Endothelial cell of umbilical vein (primary cell): ENCODE measurements around the gene OPN1SW. TPM values are rescaled to one million over a fixed set of nuclear protein-coding genes. Genes with fewer than 3 reads are reported as not detected.

ENCODE experiments used
- BruUV-seq: library from RNA; stranded (reverse); fragments of 400-500 nt; replicated peaks from 2 replicates; lab custom pipeline; 2021; lab: Mats Ljungman, UMichigan
- CTCF ChIA-PET: fragments of 300-600, 350-600 bp; sonication (Branson Sonifier 250); formaldehyde crosslinking; loops from one replicate; lab custom pipeline; 2021; ENCODE audit warnings: antibody characterized with exemption, inconsistent platforms; lab: Charles Lee
- POLR2A ChIA-PET: fragments of 300-600, 350-600 bp; sonication (Branson Sonifier 250); formaldehyde crosslinking; loops from one replicate; lab custom pipeline; 2021; ENCODE audit warnings: antibody characterized with exemption, inconsistent platforms; lab: Charles Lee
- DNase-seq: peaks from one replicate; pipeline ENCODE4 v3.0.0-alpha.2; 2011; ENCODE audit warnings: low read depth, low spot score
- FAIRE-seq: peaks from 2 replicates; lab custom pipeline; 2011; peaks lifted over from hg19 to GRCh38; lab: Jason Lieb, UNC
- H2AFZ ChIP-seq: 2 replicates; pipeline ENCODE4 v1.6.0; 2012; ENCODE audit warnings: low read depth, low read length, control low read depth, inconsistent platforms
- H3K27ac ChIP-seq: 2 replicates; pipeline ENCODE4 v1.5.1; 2011; ENCODE audit warnings: low read depth, mild to moderate bottlenecking, control low read depth, low read length, moderate library complexity; ENCODE audit not compliant: insufficient read depth
- H3K27me3 ChIP-seq, 2 experiments: 2 replicates each; pipeline versions ENCODE4 v1.6.0 to v1.6.1; 2011; ENCODE audit warnings: low read length in 2 of 2, mixed read lengths in 1 of 2; ENCODE audit not compliant: control insufficient read depth in 2 of 2, insufficient read depth in 2 of 2
- H3K36me3 ChIP-seq, 2 experiments: 2 replicates in 1 of 2; 3 replicates in 1 of 2; pipeline ENCODE4 v1.5.1; 2011; ENCODE audit warnings: low read length in 2 of 2, mild to moderate bottlenecking in 1 of 2, moderate library complexity in 1 of 2; ENCODE audit not compliant: control insufficient read depth in 2 of 2, insufficient read depth in 2 of 2; ENCODE audit errors: extremely low read depth in 1 of 2
- H3K4me1 ChIP-seq: 3 replicates; pipeline ENCODE4 v1.5.1; 2011; ENCODE audit warnings: mild to moderate bottlenecking, low read length; ENCODE audit not compliant: control insufficient read depth, insufficient read depth; ENCODE audit errors: extremely low read depth
- H3K4me2 ChIP-seq: 2 replicates; pipeline ENCODE4 v1.6.1; 2011; ENCODE audit warnings: low read length, control low read depth, mixed read lengths; ENCODE audit not compliant: insufficient read depth
- H3K4me3 ChIP-seq, 3 experiments: fragments of 200-600 bp in 1 of 3; sonication (generic), shearing (Covaris generic) in 1 of 3; replicated peaks in 1 of 3; 2 replicates each; pipeline ENCODE4 v1.5.1; 2011 to 2016; ENCODE audit warnings: control low read depth in 3 of 3, low read length in 3 of 3, mild to moderate bottlenecking in 2 of 3, inconsistent platforms in 1 of 3, low read depth in 1 of 3, moderate library complexity in 1 of 3; ENCODE audit not compliant: insufficient read depth in 1 of 3
- H3K79me2 ChIP-seq: 2 replicates; pipeline ENCODE4 v1.6.0; 2012; ENCODE audit warnings: low read length, inconsistent platforms; ENCODE audit not compliant: control insufficient read depth, insufficient read depth
- H3K9ac ChIP-seq: replicated peaks from 2 replicates; pipeline ENCODE3; 2011; ENCODE audit warnings: low read length, control low read depth; ENCODE audit not compliant: insufficient read depth; ENCODE audit errors: extremely low read depth
- H3K9me1 ChIP-seq: replicated peaks from 3 replicates; pipeline ENCODE4 v1.6.0; 2011; ENCODE audit warnings: mild to moderate bottlenecking, low read length; ENCODE audit not compliant: control insufficient read depth, insufficient read depth; ENCODE audit errors: extremely low read depth
- H3K9me3 ChIP-seq: replicated peaks from 2 replicates; pipeline ENCODE4 v1.5.1; 2012; ENCODE audit warnings: low read length, inconsistent platforms; ENCODE audit not compliant: control insufficient read depth, insufficient read depth
- H4K20me1 ChIP-seq: replicated peaks from 2 replicates; pipeline ENCODE3; 2011; ENCODE audit warnings: mild to moderate bottlenecking, low read length; ENCODE audit not compliant: control insufficient read depth, insufficient read depth; ENCODE audit errors: extremely low read depth
- EZH2 ChIP-seq: IDR thresholded peaks from 2 replicates; pipeline ENCODE4 v1.6.1; 2012; ENCODE audit warnings: borderline replicate concordance, low read depth, mild to moderate bottlenecking, moderate library complexity, low read length, inconsistent platforms; ENCODE audit not compliant: severe bottlenecking
- FOS ChIP-seq: IDR thresholded peaks from 2 replicates; pipeline ENCODE4 v1.6.1; 2011; ENCODE audit warnings: mild to moderate bottlenecking, low read length, moderate library complexity, borderline replicate concordance; ENCODE audit not compliant: insufficient read depth
- GATA2 ChIP-seq: IDR thresholded peaks from 2 replicates; pipeline ENCODE4 v1.7.0; 2011; ENCODE audit warnings: low read depth, mild to moderate bottlenecking, moderate library complexity, mixed read lengths, low read length; ENCODE audit not compliant: insufficient read length, insufficient read depth
- JUN ChIP-seq: IDR thresholded peaks from 2 replicates; pipeline ENCODE4 v1.6.1; 2011; ENCODE audit warnings: borderline replicate concordance, low read depth; ENCODE audit not compliant: insufficient read length, insufficient read depth
- MAX ChIP-seq: IDR thresholded peaks from 2 replicates; pipeline ENCODE4 v1.6.1; 2011; ENCODE audit not compliant: insufficient read depth, insufficient read length
- MYC ChIP-seq: IDR thresholded peaks from one replicate; pipeline ENCODE4 v1.6.1; 2011; ENCODE audit warnings: mild to moderate bottlenecking, low read depth, low read length
- POLR2A ChIP-seq: IDR thresholded peaks from 2 replicates; pipeline ENCODE4 v1.6.1; 2012; ENCODE audit warnings: low read depth, mild to moderate bottlenecking, control low read depth, low read length
- POLR2AphosphoS5 ChIP-seq: IDR thresholded peaks from 2 replicates; pipeline ENCODE4 v1.6.1; 2012; ENCODE audit warnings: low read depth, mild to moderate bottlenecking, control low read depth, low read length, moderate library complexity; ENCODE audit not compliant: insufficient read depth
- dilution Hi-C: fragments of 300-500 bp; cut with MboI; formaldehyde crosslinking; loops from one replicate; pipeline ENCODE4 v1.15.0; 2019; ENCODE audit warnings: low sequenced_read_pairs; ENCODE audit not compliant: extremely low pct_ligation_motif_present
- intact Hi-C: fragments of 100-400 bp; cut with micrococcal nuclease; formaldehyde crosslinking; loops from one replicate; pipeline ENCODE4 v1.10.0; 2022
- polyA plus RNA-seq, 4 experiments: library from polyadenylated mRNA; depleted of rRNA in 3 of 4; stranded (reverse) in 3 of 4; unstranded in 1 of 4; fragments of >200 nt; gene quantifications; 2 replicates each; pipeline versions ENCODE4 v1.2.1 to v1.2.3, GENCODE V29; 2011 to 2012; ENCODE audit warnings: missing spikeins in 1 of 4
- total RNA-seq: library from RNA; stranded (reverse); gene quantifications from 2 replicates; pipeline ENCODE4 v1.2.3, GENCODE V29; 2021
- TF ChIP-seq, protein P1 (sequence below), 2 donors: IDR thresholded peaks; 1 replicate in 1 of 2; 2 replicates in 1 of 2; pipeline ENCODE4 v1.5.1; 2011; ENCODE audit warnings: low read length in 2 of 2, mild to moderate bottlenecking in 2 of 2, moderate library complexity in 2 of 2, control low read depth in 1 of 2, inconsistent platforms in 1 of 2, low read depth in 1 of 2; ENCODE audit not compliant: insufficient read depth in 1 of 2; ENCODE audit errors: extremely low read depth in 1 of 2

OPN1SW gene
- total and polyA plus RNA-seq, 2 donors (not counting 3 experiments of a cell fraction or from before 2014, with no cell fraction given), result not detected

DNA sequence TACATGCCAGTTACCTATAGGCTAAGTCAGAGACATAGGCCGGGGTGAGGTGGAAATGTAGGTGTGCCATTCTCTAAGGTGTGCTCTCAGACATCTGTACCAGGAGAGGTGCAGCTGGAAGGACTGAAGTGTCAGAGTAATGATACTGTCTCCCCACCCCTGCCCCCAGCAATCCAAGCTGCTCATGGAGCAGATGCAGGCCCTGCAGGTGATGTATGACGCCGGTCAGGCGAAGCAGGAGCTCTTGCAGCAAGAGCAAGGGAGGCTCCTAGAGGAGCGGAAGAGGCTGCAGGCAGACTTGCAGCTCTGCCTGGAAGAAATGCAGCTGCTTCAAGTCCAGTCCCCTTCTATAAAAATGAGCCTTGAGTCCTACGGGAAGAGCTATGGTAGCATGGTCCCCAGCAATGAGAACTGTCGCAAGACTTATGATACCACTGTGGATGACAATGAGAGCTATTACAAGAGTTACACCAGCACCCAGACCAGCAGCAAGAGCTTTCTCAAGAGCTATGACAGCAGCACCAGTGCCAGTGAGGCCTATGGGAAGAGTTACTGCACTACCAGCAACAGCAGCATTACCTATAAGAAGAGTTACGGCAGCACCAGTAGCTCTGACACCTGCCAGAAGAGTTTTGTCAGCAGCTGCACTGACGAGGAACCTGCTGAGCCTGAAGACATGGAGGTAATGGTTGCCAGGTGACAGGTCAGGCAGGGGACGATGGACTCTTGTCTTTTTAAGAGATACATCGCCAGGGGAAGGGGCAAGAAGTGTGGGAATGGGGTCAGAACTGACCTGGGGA is 36.2 kb upstream of the OPN1SW start:
- dilution Hi-C loops, result no loop called here
- CTCF ChIA-PET, result interaction anchor here (1.1 kb wide), 2 partner anchors 10 to 41 kb away, joined by 3 to 4 read pairs; no protein-coding TSS in a partner anchor
- no peak overlapping the region for H3K4me2 ChIP-seq

More for the DNA sequence above, 36.2 kb upstream of the OPN1SW start:
- no peaks in the 10 kb centered on the region for H3K79me2 ChIP-seq
- no peak overlapping the region for H3K4me3 ChIP-seq
- BruUV-seq, result no TSS peak
- no peak overlapping the region for H3K27ac ChIP-seq
- no peaks in the 10 kb centered on the region for H3K36me3 ChIP-seq
- no peak for DNase-seq
- no peaks in the 10 kb centered on the region for H3K4me1 ChIP-seq
- intact Hi-C loops, result no loop called here
- POLR2A ChIA-PET, result no interaction called here
- no peaks in the 10 kb centered on the region for H3K9me1 ChIP-seq
- no peaks in the 10 kb centered on the region for H4K20me1 ChIP-seq
- H3K9me3 ChIP-seq, result no peaks in the 10 kb centered on the region
- no peak overlapping the region for H3K9ac ChIP-seq
- no peak overlapping the region for H2AFZ ChIP-seq
- H3K27me3 ChIP-seq, result peaks cover 13 to 16% of the 10 kb centered on the region in 2 experiments
- TF ChIP-seq POLR2AphosphoS5, result no peak
- no peak for TF ChIP-seq MYC
- TF ChIP-seq GATA2, result no peak
- no peak for TF ChIP-seq FOS
- TF ChIP-seq JUN, result no peak
- no peak for TF ChIP-seq POLR2A
- TF ChIP-seq EZH2, result no peak
- TF ChIP-seq MAX, result no peak
- TF ChIP-seq, protein P1, sequence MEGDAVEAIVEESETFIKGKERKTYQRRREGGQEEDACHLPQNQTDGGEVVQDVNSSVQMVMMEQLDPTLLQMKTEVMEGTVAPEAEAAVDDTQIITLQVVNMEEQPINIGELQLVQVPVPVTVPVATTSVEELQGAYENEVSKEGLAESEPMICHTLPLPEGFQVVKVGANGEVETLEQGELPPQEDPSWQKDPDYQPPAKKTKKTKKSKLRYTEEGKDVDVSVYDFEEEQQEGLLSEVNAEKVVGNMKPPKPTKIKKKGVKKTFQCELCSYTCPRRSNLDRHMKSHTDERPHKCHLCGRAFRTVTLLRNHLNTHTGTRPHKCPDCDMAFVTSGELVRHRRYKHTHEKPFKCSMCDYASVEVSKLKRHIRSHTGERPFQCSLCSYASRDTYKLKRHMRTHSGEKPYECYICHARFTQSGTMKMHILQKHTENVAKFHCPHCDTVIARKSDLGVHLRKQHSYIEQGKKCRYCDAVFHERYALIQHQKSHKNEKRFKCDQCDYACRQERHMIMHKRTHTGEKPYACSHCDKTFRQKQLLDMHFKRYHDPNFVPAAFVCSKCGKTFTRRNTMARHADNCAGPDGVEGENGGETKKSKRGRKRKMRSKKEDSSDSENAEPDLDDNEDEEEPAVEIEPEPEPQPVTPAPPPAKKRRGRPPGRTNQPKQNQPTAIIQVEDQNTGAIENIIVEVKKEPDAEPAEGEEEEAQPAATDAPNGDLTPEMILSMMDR (IDR thresholded peaks at IDR 0.05; ENCODE audit: extremely low read depth in 1 of 2, insufficient read depth in 1 of 2, low read depth in 1 of 2, low read length in 2 of 2), result no peak
- FAIRE-seq, result no peak
